ENCODE measurements around the gene DSG3.
"Not testable (repeated sequence)": the region's sequence is repeated elsewhere in the genome, so short reads cannot be mapped to it uniquely, and the experiment has no call there.

Gene DSG3

GRCh38 chr18:31494705-31495244 is 47.2 kb downstream of the DSG3 start:
- DNase-seq: not testable (repeated sequence)

GRCh38 chr18:31497404-31497835 is 49.9 kb downstream of the DSG3 start:
- DNase-seq: no peak

DNA sequence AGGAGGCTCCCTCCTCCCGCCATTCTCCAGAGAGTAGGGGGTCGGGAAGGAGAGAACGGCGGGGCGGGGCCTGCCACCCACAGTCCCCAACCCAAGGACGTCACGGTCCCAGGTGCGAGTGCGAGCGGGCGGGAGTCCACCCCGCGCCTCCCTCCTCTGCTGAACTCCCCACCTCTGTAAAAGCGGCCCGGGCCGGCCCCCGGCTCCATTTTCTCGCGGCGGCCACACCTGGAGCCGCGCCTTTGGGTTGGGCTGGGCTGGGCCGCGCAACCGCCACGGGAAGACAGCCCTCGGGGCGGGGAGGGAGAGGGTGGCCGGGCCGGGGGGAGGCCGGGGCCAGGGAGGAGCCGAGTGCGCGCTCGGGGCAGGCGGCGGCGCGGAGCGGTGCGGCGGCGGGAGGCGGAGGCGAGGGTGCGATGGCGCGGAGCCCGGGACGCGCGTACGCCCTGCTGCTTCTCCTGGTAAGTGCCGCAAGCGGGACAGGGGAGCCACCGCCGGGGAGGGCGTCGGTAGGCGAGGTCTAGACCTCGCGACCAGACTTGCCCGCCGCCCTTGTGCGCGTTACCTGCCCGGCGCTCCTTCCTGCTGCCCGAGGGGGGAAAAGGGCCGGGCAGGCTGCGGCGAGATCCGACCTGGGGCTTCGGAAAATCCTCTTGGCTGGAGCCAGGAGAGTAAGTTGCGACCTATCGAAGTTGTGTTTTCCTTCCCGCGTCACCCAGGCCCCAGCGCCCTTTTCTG is 50.5 kb downstream of the DSG3 start, which contains the start of gene DSG2:
Gene DSG2, plus strand, starts transcription at position 342 of the 738 bp plus-strand sequence. Its CDS starts 75 bp downstream, at position 417.
- DNase-seq: peak; percentile 60

DNA sequence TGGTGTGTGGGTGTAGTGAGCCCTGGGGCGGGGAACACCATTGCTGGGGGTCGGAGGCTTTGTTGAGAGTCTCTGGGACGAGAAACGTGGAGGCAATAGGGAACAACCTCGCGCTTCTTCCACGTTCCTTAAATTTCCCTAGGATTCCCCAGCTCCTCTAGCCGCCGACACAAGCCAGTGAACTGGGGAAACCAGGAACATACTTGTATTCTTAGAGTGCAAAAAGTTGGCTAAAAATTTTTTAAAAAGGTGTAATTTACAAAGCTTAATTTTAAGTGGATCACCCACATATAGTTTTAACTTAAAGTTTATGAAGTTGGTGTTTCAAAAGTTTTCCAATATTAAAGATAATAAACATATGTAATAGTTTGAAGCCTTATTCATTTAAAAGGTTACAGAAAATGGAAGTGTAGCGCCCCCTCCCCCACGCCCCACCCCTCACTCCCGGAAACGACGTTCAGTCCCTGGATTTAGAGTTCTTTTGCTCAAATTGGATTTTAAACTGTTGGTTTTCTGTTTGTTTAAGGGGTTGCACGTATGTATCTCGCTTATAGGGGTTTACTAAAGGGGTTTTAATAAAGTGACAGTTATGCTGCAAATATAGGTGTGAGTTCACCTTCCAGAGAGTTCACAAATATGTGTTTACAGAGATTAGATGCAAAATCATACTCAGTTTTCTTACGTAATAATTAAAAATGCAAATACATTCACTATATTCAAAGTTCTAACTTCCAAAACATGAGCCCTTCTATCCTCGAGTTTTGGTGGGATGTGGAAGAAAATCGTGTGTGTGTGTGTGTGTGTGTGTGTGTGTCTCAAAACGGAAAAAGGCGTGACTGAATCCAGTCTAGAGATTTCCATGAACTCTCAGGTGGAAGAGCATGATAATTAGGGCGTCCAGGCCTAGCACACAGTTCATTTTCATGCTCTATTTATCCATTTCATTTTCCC is 51.3 kb downstream of the DSG3 start:
- no peak for DNase-seq

- no peak for DNase-seq
These were observed 52.6 kb downstream of the DSG3 start for GRCh38 chr18:31500051-31500688.

- DNase-seq: no peak
These were observed 55.5 kb downstream of the DSG3 start for GRCh38 chr18:31503011-31503410.

- DNase-seq: no peak
These were observed 57.1 kb downstream of the DSG3 start for GRCh38 chr18:31504455-31505147.

- DNase-seq: no peak
These were observed 57.6 kb downstream of the DSG3 start for GRCh38 chr18:31505156-31505555.

DNA sequence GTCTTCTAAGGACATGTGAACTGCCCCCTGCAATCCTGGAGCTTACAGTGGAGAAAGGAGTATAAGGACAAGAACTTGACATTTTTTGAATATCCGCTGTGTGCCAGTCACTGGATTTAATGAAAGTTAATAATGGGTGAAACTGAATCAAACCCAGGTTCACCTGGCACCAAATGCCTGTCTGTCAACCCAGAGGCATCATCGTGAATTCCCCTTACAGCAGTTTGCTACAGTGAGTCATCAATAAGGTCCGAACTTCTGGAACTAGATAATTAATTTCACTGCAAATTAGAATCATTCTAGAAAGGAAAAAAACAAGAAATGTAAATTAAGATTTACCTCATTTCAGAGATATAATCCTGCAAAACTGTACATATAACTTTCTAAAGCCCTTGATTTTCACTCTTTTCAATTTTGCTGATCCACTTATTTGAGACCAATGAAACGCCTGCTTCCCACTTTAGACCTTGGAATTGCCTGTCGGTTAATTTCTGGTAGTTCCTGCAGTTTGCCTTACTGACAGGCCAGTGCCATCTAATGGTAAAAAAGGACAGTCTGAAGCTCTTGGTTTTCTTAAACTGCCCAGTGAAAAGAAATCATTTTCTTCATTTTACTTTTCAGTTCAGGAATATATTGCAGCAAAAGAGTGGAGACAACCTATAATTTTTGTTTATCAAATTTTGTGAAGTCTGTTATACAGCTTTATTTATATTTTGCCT is 58.6 kb downstream of the DSG3 start:
- DNase-seq: no peak

GRCh38 chr18:31507124-31507523 is 59.6 kb downstream of the DSG3 start:
- not testable (repeated sequence) for DNase-seq

DNA sequence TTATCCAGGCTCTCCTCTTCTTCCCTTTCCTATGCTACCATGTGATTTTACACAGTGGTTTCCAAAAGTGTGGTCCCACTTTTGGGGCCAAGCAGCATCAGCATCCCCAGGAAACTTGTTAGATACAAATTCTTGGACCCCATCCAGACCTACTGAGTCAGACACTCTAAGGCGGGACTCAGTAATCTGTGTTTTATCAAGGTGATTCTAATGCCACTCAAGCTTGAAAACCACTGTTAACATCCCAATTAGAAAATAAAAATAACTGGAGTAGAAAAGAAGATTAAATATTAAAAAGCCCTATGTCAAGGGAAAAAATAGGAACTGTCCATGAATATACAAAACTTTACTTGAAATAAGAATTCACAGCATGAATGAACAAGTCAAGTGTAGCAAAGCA is 61.2 kb downstream of the DSG3 start:
- DNase-seq: no peak

- DNase-seq: no peak
These were observed 62.0 kb downstream of the DSG3 start for GRCh38 chr18:31509571-31509970.

GRCh38 chr18:31510319-31510718 is 62.8 kb downstream of the DSG3 start:
- no peak for DNase-seq

DNA sequence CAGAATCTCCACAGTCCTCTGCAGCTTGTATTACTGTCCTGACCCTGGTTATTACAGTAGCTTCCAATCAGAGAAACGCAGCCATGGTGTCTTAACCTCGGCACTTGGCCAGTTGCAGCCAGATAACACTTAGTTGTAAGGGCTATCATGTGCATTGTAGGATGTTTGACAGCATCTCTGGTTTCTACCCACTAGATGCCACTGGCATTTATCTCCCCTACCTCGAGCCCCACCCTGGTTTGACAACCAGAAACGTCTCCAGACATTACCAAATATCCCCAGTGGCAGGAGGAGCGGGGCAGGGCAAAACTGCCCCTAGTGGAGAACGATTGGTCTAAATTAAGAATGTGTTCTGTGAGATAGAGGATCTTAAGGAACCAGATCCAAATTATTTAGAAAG is 63.6 kb downstream of the DSG3 start:
- no peak for DNase-seq

- no peak for DNase-seq
These were observed 64.7 kb downstream of the DSG3 start for GRCh38 chr18:31512203-31512764.

- DNase-seq: no peak
These were observed 65.8 kb downstream of the DSG3 start for GRCh38 chr18:31513189-31513935.

DNA sequence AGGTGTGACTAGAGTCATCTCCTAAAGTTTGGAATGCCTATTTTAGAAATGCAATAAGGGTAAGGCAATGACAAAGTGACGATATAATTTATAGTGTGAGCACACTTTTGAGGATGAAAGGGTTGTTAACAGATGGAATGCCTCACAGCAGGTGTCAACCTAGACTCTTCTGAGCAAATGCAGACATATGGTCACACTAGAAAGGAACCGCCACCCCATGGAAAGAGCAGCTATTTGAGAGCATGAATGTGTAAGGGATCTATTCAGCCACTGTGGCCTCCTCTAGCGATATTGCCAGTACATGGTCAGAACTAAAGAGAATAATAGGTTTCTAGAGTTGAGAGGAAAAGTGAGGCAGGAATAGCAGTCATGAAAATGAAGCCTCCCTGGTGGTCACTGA is 68.9 kb downstream of the DSG3 start:
- no peak for DNase-seq

DNA sequence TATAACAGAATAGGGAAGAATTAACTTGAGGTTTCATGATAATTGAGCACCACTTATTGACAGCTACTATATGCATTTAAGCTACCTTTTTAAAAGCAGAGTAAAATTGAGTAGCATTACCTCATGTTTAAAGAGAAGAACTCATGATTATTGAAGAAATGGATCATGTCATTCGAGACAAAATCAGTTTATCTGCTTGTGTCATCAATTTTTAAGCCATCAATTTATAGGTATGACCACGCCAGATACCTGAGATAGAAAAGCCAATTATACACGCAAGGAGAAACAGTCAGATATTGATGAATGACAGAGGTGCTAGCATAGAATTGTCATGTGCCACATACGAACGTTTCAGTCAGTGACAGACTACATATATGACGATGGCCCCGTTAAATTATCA is 78.8 kb downstream of the DSG3 start:
- DNase-seq: no peak

Measured in activated CD8-positive, alpha-beta memory T cell treated with anti-CD3 and anti-CD28 coated beads for 24 hours (primary cell).